GM03348 (cell line): ENCODE results near the gene ALS2.
"Not testable (repeated sequence)": the region's sequence is repeated elsewhere in the genome, so short reads cannot be mapped to it uniquely, and the experiment has no call there.

Experiments
- DNase-seq: peaks from one replicate; pipeline ENCODE4 v3.0.0; 2012; ENCODE audit warnings: low spot score

Gene ALS2

GRCh38 chr2:201780674-201781493 is at the start of gene ALS2:
TSS of gene ALS2 (minus strand) at chr2:201780933. CDS start at chr2:201768885, 12,048 bp downstream.
- peak; percentile 94 for DNase-seq

GRCh38 chr2:201828220-201828619 is 47.5 kb upstream of the ALS2 start:
- DNase-seq, result no peak

- no peak for DNase-seq
These were observed 46.9 kb upstream of the ALS2 start for GRCh38 chr2:201827621-201828020.

GRCh38 chr2:201824212-201824611 is 43.5 kb upstream of the ALS2 start:
- DNase-seq, result no peak

- no peak for DNase-seq
These were observed 40.3 kb upstream of the ALS2 start for GRCh38 chr2:201821080-201821479.

- no peak for DNase-seq
These were observed 39.8 kb upstream of the ALS2 start for GRCh38 chr2:201820383-201821007.

GRCh38 chr2:201816657-201817575 is 36.2 kb upstream of the ALS2 start:
- DNase-seq, result no peak

GRCh38 chr2:201813996-201814760 is 33.4 kb upstream of the ALS2 start:
- DNase-seq, result no peak

GRCh38 chr2:201810604-201811003 is 29.9 kb upstream of the ALS2 start:
- DNase-seq, result not testable (repeated sequence)

- no peak for DNase-seq
These were observed 28.9 kb upstream of the ALS2 start for GRCh38 chr2:201809633-201810032.

- no peak for DNase-seq
These were observed 27.3 kb upstream of the ALS2 start for GRCh38 chr2:201808027-201808426.

GRCh38 chr2:201807452-201807999 is 26.8 kb upstream of the ALS2 start:
- DNase-seq, result peak; percentile 72

GRCh38 chr2:201806442-201807170 is 25.9 kb upstream of the ALS2 start, which contains the start of gene CDK15:
TSS of gene CDK15 (plus strand) at chr2:201806537. CDS start at chr2:201806665, 128 bp downstream.
- no peak for DNase-seq

GRCh38 chr2:201798914-201799285 is 18.2 kb upstream of the ALS2 start:
- peak; percentile 29 for DNase-seq

GRCh38 chr2:201798252-201798913 is 17.6 kb upstream of the ALS2 start:
- DNase-seq, result peak; percentile 44

GRCh38 chr2:201797175-201797840 is 16.6 kb upstream of the ALS2 start:
- peak; percentile 31 for DNase-seq

GRCh38 chr2:201796478-201796865 is 15.7 kb upstream of the ALS2 start:
- no peak for DNase-seq

- DNase-seq, result peak; percentile 80
These were observed 15.1 kb upstream of the ALS2 start for GRCh38 chr2:201795607-201796477.
